Left lobe of liver (tissue), 1 donor: ENCODE data around the gene RNU5D-1. TPM values are rescaled to one million over a fixed set of nuclear protein-coding genes. Genes with fewer than 3 reads are reported as not detected.

Experiments used
- total RNA-seq: library from RNA; stranded (reverse); gene quantifications from one replicate; pipeline ENCODE4 v1.2.1, GENCODE V29; 2021
- donor health status: DM: no; HTN: yes; CAD: no.

Gene RNU5D-1
- total RNA-seq, 1 donor from 2014 or later = not detected

Other genes starting within 250 kb of the RNU5D-1 start
- 27.5 TPM for gene TMEM53, start 56.7 kb downstream of the RNU5D-1 start, total RNA-seq
- gene ARMH1, start 56.5 kb downstream of the RNU5D-1 start, total RNA-seq = 14.7 TPM
- 0.73 TPM for gene KIF2C, start 8.7 kb upstream of the RNU5D-1 start, total RNA-seq
- 471 TPM for gene RPS8, start 44.4 kb upstream of the RNU5D-1 start, total RNA-seq
- gene BEST4, start 57.0 kb upstream of the RNU5D-1 start, total RNA-seq = 0.10 TPM
- 2.3 TPM for gene PLK3, start 69.2 kb upstream of the RNU5D-1 start, total RNA-seq
- gene DYNLT4, start 76.2 kb upstream of the RNU5D-1 start, total RNA-seq = 0.55 TPM
- gene BTBD19, start 77.4 kb upstream of the RNU5D-1 start, total RNA-seq = 7.8 TPM
- gene PTCH2, start 112.1 kb upstream of the RNU5D-1 start, total RNA-seq = 0.45 TPM